ENCODE data around the gene UBL7.
"Not testable (repeated sequence)": the region's sequence is repeated elsewhere in the genome, so short reads cannot be mapped to it uniquely, and the experiment has no call there.

UBL7 gene

GRCh38 chr15:74460871-74461846 is at the start of gene UBL7:
UBL7 (minus strand) TSS chr15:74461160; CDS start chr15:74458867, 2,293 bp downstream.
- peak; percentile 97 for DNase-seq (ENCODE audit: low spot score)

GRCh38 chr15:74506515-74506840 is 45.5 kb upstream of the UBL7 start:
- DNase-seq (ENCODE audit: low spot score), result no peak

GRCh38 chr15:74505837-74506514 is 45.0 kb upstream of the UBL7 start:
- DNase-seq (ENCODE audit: low spot score), result peak; percentile 84

GRCh38 chr15:74504836-74505235 is 43.9 kb upstream of the UBL7 start:
- DNase-seq (ENCODE audit: low spot score), result no peak

- no peak for DNase-seq (ENCODE audit: low spot score)
These were observed 43.5 kb upstream of the UBL7 start for GRCh38 chr15:74504418-74504817.

GRCh38 chr15:74502301-74502700 is 41.3 kb upstream of the UBL7 start:
- no peak for DNase-seq (ENCODE audit: low spot score)

- no peak for DNase-seq (ENCODE audit: low spot score)
These were observed 39.4 kb upstream of the UBL7 start for GRCh38 chr15:74500401-74500800.

- no peak for DNase-seq (ENCODE audit: low spot score)
These were observed 38.4 kb upstream of the UBL7 start for GRCh38 chr15:74499366-74499765.

GRCh38 chr15:74497584-74497983 is 36.6 kb upstream of the UBL7 start:
- DNase-seq (ENCODE audit: low spot score), result peak; percentile 39

- DNase-seq (ENCODE audit: low spot score), result no peak
These were observed 35.7 kb upstream of the UBL7 start for GRCh38 chr15:74496648-74497047.

GRCh38 chr15:74490339-74490689 is 29.4 kb upstream of the UBL7 start:
- DNase-seq (ENCODE audit: low spot score), result no peak

- DNase-seq (ENCODE audit: low spot score), result peak; percentile 57
These were observed 28.8 kb upstream of the UBL7 start for GRCh38 chr15:74489518-74490338.

- no peak for DNase-seq (ENCODE audit: low spot score)
These were observed 27.8 kb upstream of the UBL7 start for GRCh38 chr15:74488776-74489175.

- DNase-seq (ENCODE audit: low spot score), result no peak
These were observed 21.7 kb upstream of the UBL7 start for GRCh38 chr15:74482661-74483060.

GRCh38 chr15:74480364-74480763 is 19.4 kb upstream of the UBL7 start:
- not testable (repeated sequence) for DNase-seq (ENCODE audit: low spot score)

- DNase-seq (ENCODE audit: low spot score), result not testable (repeated sequence)
These were observed 10.7 kb upstream of the UBL7 start for GRCh38 chr15:74471621-74472020.

GRCh38 chr15:74470631-74471395 is 9.9 kb upstream of the UBL7 start:
- no peak for DNase-seq (ENCODE audit: low spot score)

- DNase-seq (ENCODE audit: low spot score), result no peak
These were observed 7.5 kb upstream of the UBL7 start for GRCh38 chr15:74468341-74469032.

- no peak for DNase-seq (ENCODE audit: low spot score)
These were observed 5.6 kb upstream of the UBL7 start for GRCh38 chr15:74466570-74466969.

- no peak for DNase-seq (ENCODE audit: low spot score)
These were observed 3.9 kb upstream of the UBL7 start for GRCh38 chr15:74464897-74465296.

- no peak for DNase-seq (ENCODE audit: low spot score)
These were observed 3.3 kb upstream of the UBL7 start for GRCh38 chr15:74464216-74464615.

All from kidney tubule cell (primary cell).